ENCODE data around the gene DTD1.

DTD1 gene

DNA sequence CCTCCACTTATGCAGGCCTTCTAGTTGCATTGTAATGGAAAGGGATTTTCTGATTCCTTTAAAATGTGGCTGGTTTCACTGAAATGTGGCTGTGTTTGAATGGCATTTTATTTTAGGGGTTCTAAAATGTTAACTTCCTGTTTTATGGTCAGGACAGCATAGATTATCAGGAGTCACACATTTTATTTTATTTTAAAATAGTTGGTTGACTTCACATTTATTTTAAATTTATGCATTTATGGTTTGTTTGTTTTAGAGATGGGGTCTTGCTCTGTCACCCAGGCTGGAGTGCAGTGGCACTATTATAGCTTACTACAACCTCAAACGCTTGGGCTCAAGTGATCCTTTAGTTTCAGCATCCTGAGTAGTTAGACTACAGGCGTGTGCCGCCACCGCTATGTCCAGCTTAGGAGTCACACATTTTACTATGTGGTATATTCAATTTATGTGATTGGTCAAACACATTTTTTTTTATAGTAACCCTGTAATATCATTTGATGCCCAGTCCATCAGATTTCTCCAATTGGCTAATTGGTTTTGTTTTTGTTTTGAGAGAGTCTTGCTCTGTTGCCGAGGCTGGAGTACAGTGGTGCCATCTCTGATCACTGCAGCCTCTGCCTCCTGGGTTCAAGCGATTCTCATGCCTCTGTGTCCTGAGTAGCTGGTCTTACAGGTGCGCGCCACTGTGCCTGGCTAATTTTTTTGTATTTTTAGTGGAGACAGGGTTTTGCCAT lies 2.3 kb downstream of the DTD1 start:
- no peak overlapping the region for H2BK15ac ChIP-seq (ENCODE audit: low read length)
- peaks cover 2 to 13% of the 10 kb centered on the region in 2 donors for H3K36me3 ChIP-seq (replicated peaks in 1 of 2; ENCODE audit: control insufficient read depth in 2 of 2, insufficient read depth in 2 of 2, low read length in 2 of 2)
- no peak overlapping the region for H3K27ac ChIP-seq (replicated peaks; ENCODE audit: low read length)
- H3K4me2 ChIP-seq (ENCODE audit: insufficient read depth, low read length, poor library complexity, severe bottlenecking) = no peak overlapping the region
- H2BK12ac ChIP-seq (ENCODE audit: low read length) = no peak overlapping the region
- no peak overlapping the region for H2AFZ ChIP-seq (ENCODE audit: low read length)
- no peaks in the 10 kb centered on the region for H3K27me3 ChIP-seq (ENCODE audit: control insufficient read depth in 3 of 3, insufficient read depth in 3 of 3, low read depth in 1 of 3, low read length in 3 of 3)
- peaks cover 0 to 1% of the 10 kb centered on the region in 2 donors for H3K4me1 ChIP-seq (ENCODE audit: control insufficient read depth in 2 of 2, insufficient read depth in 1 of 2, low read depth in 1 of 2, low read length in 2 of 2)
- H3K9me3 ChIP-seq (replicated peaks in 1 of 2; ENCODE audit: control insufficient read depth in 2 of 2, insufficient read depth in 1 of 2, low read depth in 1 of 2, low read length in 2 of 2) = no peaks in the 10 kb centered on the region
- no peak overlapping the region for H2AK5ac ChIP-seq (ENCODE audit: low read depth, low read length)
- no peak overlapping the region for H3K23ac ChIP-seq (ENCODE audit: low read depth, low read length, poor library complexity)
- no peak for DNase-seq (ENCODE audit: low spot score)
- H2BK120ac ChIP-seq (ENCODE audit: low read depth, low read length) = no peak overlapping the region
- no peak overlapping the region for H4K8ac ChIP-seq (ENCODE audit: low read depth, low read length)
- H3K79me1 ChIP-seq (ENCODE audit: low read depth, low read length) = peaks cover 2% of the 10 kb centered on the region
- H3K4me3 ChIP-seq (ENCODE audit: low read length in 2 of 2) = no peak overlapping the region
- no peak overlapping the region for H3K4ac ChIP-seq (ENCODE audit: low read length)
- no peak overlapping the region for H3K14ac ChIP-seq (ENCODE audit: low read length)
- no peak overlapping the region for H4K91ac ChIP-seq (ENCODE audit: low read depth, low read length, poor library complexity)
- no peak overlapping the region for H3K9ac ChIP-seq (ENCODE audit: low read depth, low read length, poor library complexity)
- no peak overlapping the region for H2BK5ac ChIP-seq (ENCODE audit: low read length)
- WGBS, 2 donors (ENCODE audit: extremely low coverage in 2 of 2, insufficient read length in 2 of 2, insufficient replicate concordance in 1 of 2) = no CpG with 5 or more reads among the region's 8 CpGs
- H3K18ac ChIP-seq (ENCODE audit: low read length) = no peak overlapping the region

DNA sequence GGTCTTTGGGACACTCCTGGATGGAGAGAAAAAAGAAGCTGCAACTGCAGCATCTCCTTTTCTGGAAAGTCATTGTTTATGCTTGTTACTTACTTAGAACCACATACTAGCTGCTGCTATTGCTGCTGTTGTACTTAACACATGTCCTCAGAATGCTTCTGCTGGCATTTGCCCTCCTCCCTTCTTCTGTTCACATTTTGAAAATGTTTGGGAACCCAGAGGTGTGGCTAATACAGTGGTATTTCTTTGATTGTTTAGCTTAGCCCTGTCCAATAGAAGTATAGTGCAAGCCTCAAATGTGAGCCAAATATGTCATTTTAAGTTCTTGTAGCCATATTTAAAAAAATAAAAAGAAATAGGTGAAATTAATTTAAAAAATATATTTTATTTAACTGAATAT lies 8.4 kb downstream of the DTD1 start:
- H3K4me2 ChIP-seq (ENCODE audit: insufficient read depth, low read length, poor library complexity, severe bottlenecking) = no peak overlapping the region
- H3K4me1 ChIP-seq (ENCODE audit: control insufficient read depth in 2 of 2, insufficient read depth in 1 of 2, low read depth in 1 of 2, low read length in 2 of 2) = no peaks in the 10 kb centered on the region
- no peak for DNase-seq (ENCODE audit: low spot score)
- H3K79me1 ChIP-seq (ENCODE audit: low read depth, low read length) = no peaks in the 10 kb centered on the region
- H2BK5ac ChIP-seq (ENCODE audit: low read length) = no peak overlapping the region
- H2AK5ac ChIP-seq (ENCODE audit: low read depth, low read length) = no peak overlapping the region
- no peak overlapping the region for H2BK120ac ChIP-seq (ENCODE audit: low read depth, low read length)
- no peak overlapping the region for H3K4me3 ChIP-seq (ENCODE audit: low read length in 2 of 2)
- no peak overlapping the region for H3K27ac ChIP-seq (replicated peaks; ENCODE audit: low read length)
- H3K14ac ChIP-seq (ENCODE audit: low read length) = no peak overlapping the region
- H2BK12ac ChIP-seq (ENCODE audit: low read length) = no peak overlapping the region
- H3K27me3 ChIP-seq (ENCODE audit: control insufficient read depth in 3 of 3, insufficient read depth in 3 of 3, low read depth in 1 of 3, low read length in 3 of 3) = no peaks in the 10 kb centered on the region
- H3K23ac ChIP-seq (ENCODE audit: low read depth, low read length, poor library complexity) = no peak overlapping the region
- H3K36me3 ChIP-seq (replicated peaks in 1 of 2; ENCODE audit: control insufficient read depth in 2 of 2, insufficient read depth in 2 of 2, low read length in 2 of 2) = peaks cover 8 to 58% of the 10 kb centered on the region in 2 donors
- H2AFZ ChIP-seq (ENCODE audit: low read length) = no peak overlapping the region
- no peak overlapping the region for H3K9ac ChIP-seq (ENCODE audit: low read depth, low read length, poor library complexity)
- H3K9me3 ChIP-seq (replicated peaks in 1 of 2; ENCODE audit: control insufficient read depth in 2 of 2, insufficient read depth in 1 of 2, low read depth in 1 of 2, low read length in 2 of 2) = peaks cover 2 to 19% of the 10 kb centered on the region in 2 donors
- H3K18ac ChIP-seq (ENCODE audit: low read length) = no peak overlapping the region
- H2BK15ac ChIP-seq (ENCODE audit: low read length) = no peak overlapping the region
- H3K4ac ChIP-seq (ENCODE audit: low read length) = no peak overlapping the region
- H4K8ac ChIP-seq (ENCODE audit: low read depth, low read length) = no peak overlapping the region
- no peak overlapping the region for H4K91ac ChIP-seq (ENCODE audit: low read depth, low read length, poor library complexity)

DNA sequence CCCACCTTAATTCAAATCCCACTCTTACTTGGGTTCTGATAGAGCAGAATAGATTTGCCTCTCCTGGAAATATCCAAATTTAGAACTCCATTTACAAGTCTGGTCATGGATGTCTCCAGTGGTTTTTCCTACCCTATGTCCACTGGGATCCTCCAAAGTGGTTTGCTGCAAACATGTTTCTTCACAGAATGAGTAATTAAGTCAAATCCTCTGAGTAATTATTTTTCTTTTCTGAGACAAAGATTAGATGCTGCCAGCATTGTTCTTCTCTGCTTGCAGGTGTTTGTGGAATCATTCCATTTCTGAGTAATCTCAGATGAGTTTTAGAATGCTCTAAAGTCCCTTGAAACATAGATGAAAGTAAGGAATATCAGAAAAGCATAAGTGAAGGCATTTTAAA lies 21.9 kb downstream of the DTD1 start:
- Histone ChIP-seq H3K9me3 (replicated peaks in 1 of 2; ENCODE audit: control insufficient read depth in 2 of 2, insufficient read depth in 1 of 2, low read depth in 1 of 2, low read length in 2 of 2) (no peaks in the 10 kb centered on the region), H3K23ac (ENCODE audit: low read depth, low read length, poor library complexity) (no peak overlapping the region), H2BK15ac (ENCODE audit: low read length) (no peak overlapping the region), H2AFZ (ENCODE audit: low read length) (no peak overlapping the region), H3K14ac (ENCODE audit: low read length) (no peak overlapping the region), H3K4me1 (ENCODE audit: control insufficient read depth in 2 of 2, insufficient read depth in 1 of 2, low read depth in 1 of 2, low read length in 2 of 2) (no peaks in the 10 kb centered on the region), H3K36me3 (replicated peaks in 1 of 2; ENCODE audit: control insufficient read depth in 2 of 2, insufficient read depth in 2 of 2, low read length in 2 of 2) (peaks cover 0 to 25% of the 10 kb centered on the region in 2 donors), H2BK120ac (ENCODE audit: low read depth, low read length) (no peak overlapping the region), H2BK12ac (ENCODE audit: low read length) (no peak overlapping the region), H3K4ac (ENCODE audit: low read length) (no peak overlapping the region), H3K27ac (replicated peaks; ENCODE audit: low read length) (no peak overlapping the region), H3K18ac (ENCODE audit: low read length) (no peak overlapping the region), H3K9ac (ENCODE audit: low read depth, low read length, poor library complexity) (no peak overlapping the region), H3K4me3 (ENCODE audit: low read length in 2 of 2) (no peak overlapping the region), H2AK5ac (ENCODE audit: low read depth, low read length) (no peak overlapping the region), H4K91ac (ENCODE audit: low read depth, low read length, poor library complexity) (no peak overlapping the region), H3K27me3 (ENCODE audit: control insufficient read depth in 3 of 3, insufficient read depth in 3 of 3, low read depth in 1 of 3, low read length in 3 of 3) (no peaks in the 10 kb centered on the region), H4K8ac (ENCODE audit: low read depth, low read length) (no peak overlapping the region), H3K4me2 (ENCODE audit: insufficient read depth, low read length, poor library complexity, severe bottlenecking) (no peak overlapping the region), H2BK5ac (ENCODE audit: low read length) (no peak overlapping the region), H3K79me1 (ENCODE audit: low read depth, low read length) (no peaks in the 10 kb centered on the region)
- no peak for DNase-seq (ENCODE audit: low spot score)

DNA sequence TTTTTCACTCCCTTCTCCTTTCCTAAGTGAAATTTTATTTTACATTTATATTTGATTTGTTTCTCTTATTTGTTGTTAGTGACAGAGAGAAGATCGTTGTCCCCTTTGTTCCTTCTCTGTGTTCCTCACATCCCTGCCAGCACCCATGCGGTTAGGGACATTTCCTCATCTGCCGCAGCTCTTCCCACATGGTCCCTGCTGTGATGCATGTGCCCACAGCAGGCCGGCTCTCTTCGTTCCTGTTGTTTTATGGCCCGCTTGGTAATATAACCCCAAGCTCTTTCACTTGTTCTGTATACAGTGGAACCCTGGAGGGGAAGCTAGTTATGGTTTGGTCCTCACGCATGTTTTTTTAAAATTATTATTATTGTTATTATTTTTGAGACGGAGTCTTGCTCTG lies 23.6 kb downstream of the DTD1 start:
- WGBS, 2 donors (ENCODE audit: extremely low coverage in 2 of 2, insufficient read length in 2 of 2, insufficient replicate concordance in 1 of 2) = no CpG with 5 or more reads among the region's 8 CpGs
- Histone ChIP-seq H2BK15ac (ENCODE audit: low read length) (no peak overlapping the region), H2AFZ (ENCODE audit: low read length) (no peak overlapping the region)

More for the DNA sequence above, 23.6 kb downstream of the DTD1 start:
- Histone ChIP-seq H3K4me3 (ENCODE audit: low read length in 2 of 2) (no peak overlapping the region), H3K9ac (ENCODE audit: low read depth, low read length, poor library complexity) (no peak overlapping the region), H2BK5ac (ENCODE audit: low read length) (no peak overlapping the region), H2AK5ac (ENCODE audit: low read depth, low read length) (no peak overlapping the region), H3K27me3 (ENCODE audit: control insufficient read depth in 3 of 3, insufficient read depth in 3 of 3, low read depth in 1 of 3, low read length in 3 of 3) (no peaks in the 10 kb centered on the region), H3K4me2 (ENCODE audit: insufficient read depth, low read length, poor library complexity, severe bottlenecking) (no peak overlapping the region), H3K27ac (replicated peaks; ENCODE audit: low read length) (no peak overlapping the region), H4K8ac (ENCODE audit: low read depth, low read length) (no peak overlapping the region), H2BK12ac (ENCODE audit: low read length) (no peak overlapping the region), H3K4me1 (ENCODE audit: control insufficient read depth in 2 of 2, insufficient read depth in 1 of 2, low read depth in 1 of 2, low read length in 2 of 2) (no peaks in the 10 kb centered on the region), H3K14ac (ENCODE audit: low read length) (no peak overlapping the region), H3K23ac (ENCODE audit: low read depth, low read length, poor library complexity) (no peak overlapping the region), H3K9me3 (replicated peaks in 1 of 2; ENCODE audit: control insufficient read depth in 2 of 2, insufficient read depth in 1 of 2, low read depth in 1 of 2, low read length in 2 of 2) (no peaks in the 10 kb centered on the region), H3K18ac (ENCODE audit: low read length) (no peak overlapping the region), H3K36me3 (replicated peaks in 1 of 2; ENCODE audit: control insufficient read depth in 2 of 2, insufficient read depth in 2 of 2, low read length in 2 of 2) (peaks cover 0 to 25% of the 10 kb centered on the region in 2 donors), H3K79me1 (ENCODE audit: low read depth, low read length) (no peaks in the 10 kb centered on the region), H4K91ac (ENCODE audit: low read depth, low read length, poor library complexity) (no peak overlapping the region), H2BK120ac (ENCODE audit: low read depth, low read length) (no peak overlapping the region), H3K4ac (ENCODE audit: low read length) (no peak overlapping the region)
- no peak for DNase-seq (ENCODE audit: low spot score)

Data from neuronal stem cell (in vitro differentiated cells).